ENCODE measurements around the gene MCAM.

GRCh38 chr11:119362741-119363080 lies 45.8 kb upstream of the MCAM start:
- no peak for TF ChIP-seq POLR2A (IDR thresholded peaks at IDR 0.05)
- TF ChIP-seq, protein P1, sequence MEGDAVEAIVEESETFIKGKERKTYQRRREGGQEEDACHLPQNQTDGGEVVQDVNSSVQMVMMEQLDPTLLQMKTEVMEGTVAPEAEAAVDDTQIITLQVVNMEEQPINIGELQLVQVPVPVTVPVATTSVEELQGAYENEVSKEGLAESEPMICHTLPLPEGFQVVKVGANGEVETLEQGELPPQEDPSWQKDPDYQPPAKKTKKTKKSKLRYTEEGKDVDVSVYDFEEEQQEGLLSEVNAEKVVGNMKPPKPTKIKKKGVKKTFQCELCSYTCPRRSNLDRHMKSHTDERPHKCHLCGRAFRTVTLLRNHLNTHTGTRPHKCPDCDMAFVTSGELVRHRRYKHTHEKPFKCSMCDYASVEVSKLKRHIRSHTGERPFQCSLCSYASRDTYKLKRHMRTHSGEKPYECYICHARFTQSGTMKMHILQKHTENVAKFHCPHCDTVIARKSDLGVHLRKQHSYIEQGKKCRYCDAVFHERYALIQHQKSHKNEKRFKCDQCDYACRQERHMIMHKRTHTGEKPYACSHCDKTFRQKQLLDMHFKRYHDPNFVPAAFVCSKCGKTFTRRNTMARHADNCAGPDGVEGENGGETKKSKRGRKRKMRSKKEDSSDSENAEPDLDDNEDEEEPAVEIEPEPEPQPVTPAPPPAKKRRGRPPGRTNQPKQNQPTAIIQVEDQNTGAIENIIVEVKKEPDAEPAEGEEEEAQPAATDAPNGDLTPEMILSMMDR (IDR thresholded peaks at IDR 0.05) = no peak

Data from Peyer's patch (tissue), 4 donors.